ENCODE measurements around the gene MBNL3. TPM values are rescaled to one million over a fixed set of nuclear protein-coding genes. Genes with fewer than 3 reads are reported as not detected.

Gene MBNL3
- total RNA-seq, 1 experiment from 2014 or later = 2.6 TPM

DNA sequence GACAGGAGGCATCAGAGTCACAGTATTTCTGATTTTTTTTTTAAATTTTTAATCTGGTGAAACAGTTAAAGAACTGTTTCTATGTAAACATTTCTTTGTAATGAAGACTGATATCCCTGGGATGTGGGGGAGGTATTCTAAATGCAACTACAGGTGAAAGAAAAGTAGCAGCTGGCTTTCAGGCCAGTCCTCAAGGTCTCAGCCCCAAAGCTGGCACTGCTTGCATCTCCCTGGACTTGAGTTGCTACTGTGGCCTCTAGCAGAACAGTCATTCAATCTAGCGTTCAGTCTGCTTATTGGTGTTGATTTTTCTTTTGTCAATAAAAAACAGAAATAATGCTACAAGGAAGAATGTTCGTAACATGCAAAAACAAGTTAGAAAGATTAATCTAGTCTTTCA, 4.9 kb downstream of the MBNL3 start:
- H3K9me3 Mint-ChIP-seq = no peaks in the 10 kb centered on the region
- peak overlapping the region in 1 of 2 experiments; percentile 45; a peak in 1 of 5 replicates for H3K4me3 Mint-ChIP-seq
- no peak overlapping the region for H2BK5ac ChIP-seq (ENCODE audit: insufficient read length, low read length)
- no peak overlapping the region for H2BK120ac ChIP-seq (ENCODE audit: low read depth, low read length, poor library complexity, severe bottlenecking)
- H4K8ac ChIP-seq (replicated peaks; ENCODE audit: insufficient read length, low read depth, low read length) = no peak overlapping the region
- peaks cover 18% of the 10 kb centered on the region; the same call in 1 of the 2 replicates for H3K4me1 ChIP-seq (ENCODE audit: insufficient read depth, low read length)
- H4K5ac ChIP-seq (ENCODE audit: insufficient read length, low read depth, low read length) = no peak overlapping the region
- H2AK5ac ChIP-seq (ENCODE audit: insufficient read length, low read length) = no peak overlapping the region
- H3K23me2 ChIP-seq (ENCODE audit: insufficient read length, low read depth, low read length, poor library complexity, severe bottlenecking) = peaks cover 8% of the 10 kb centered on the region
- no peak overlapping the region for H2BK15ac ChIP-seq (ENCODE audit: low read depth, low read length)
- H2BK20ac ChIP-seq (ENCODE audit: low read depth, low read length, poor library complexity, severe bottlenecking) = no peak overlapping the region
- H3K23ac ChIP-seq (ENCODE audit: insufficient read length, low read depth, low read length) = no peak overlapping the region
- H3K18ac ChIP-seq (ENCODE audit: insufficient read length, low read depth, low read length) = no peak overlapping the region
- WGBS (ENCODE audit: extremely low coverage, insufficient read length, low lambda C conversion rate) = no CpG with 5 or more reads among the region's 2 CpGs
- peaks cover 3% of the 10 kb centered on the region; the same call in 1 of the 2 replicates for H3K27me3 ChIP-seq (ENCODE audit: insufficient read depth, low read length)
- H3K27ac Mint-ChIP-seq = no peak overlapping the region
- no peaks in the 10 kb centered on the region for H3K9me3 ChIP-seq (ENCODE audit: control insufficient read depth, low read depth, low read length)
- H3K14ac ChIP-seq (ENCODE audit: insufficient read depth, low read length) = no peak overlapping the region
- H3K79me2 ChIP-seq (ENCODE audit: insufficient read depth, low read length) = no peaks in the 10 kb centered on the region
- no peak overlapping the region for H3K27ac ChIP-seq (ENCODE audit: insufficient read length, low read depth, low read length)
- no peak for DNase-seq
- peaks cover 33% of the 10 kb centered on the region for H3K27me3 Mint-ChIP-seq (ENCODE audit: low read depth)
- peaks cover 52 to 57% of the 10 kb centered on the region in 2 experiments for H3K4me1 Mint-ChIP-seq
- no peaks in the 10 kb centered on the region for H3K36me3 Mint-ChIP-seq (ENCODE audit: insufficient read depth in 1 of 3, low read depth in 3 of 3)
- H3K4me2 ChIP-seq (ENCODE audit: insufficient read depth, insufficient read length, low read length) = no peak overlapping the region
- TF ChIP-seq, protein P1, sequence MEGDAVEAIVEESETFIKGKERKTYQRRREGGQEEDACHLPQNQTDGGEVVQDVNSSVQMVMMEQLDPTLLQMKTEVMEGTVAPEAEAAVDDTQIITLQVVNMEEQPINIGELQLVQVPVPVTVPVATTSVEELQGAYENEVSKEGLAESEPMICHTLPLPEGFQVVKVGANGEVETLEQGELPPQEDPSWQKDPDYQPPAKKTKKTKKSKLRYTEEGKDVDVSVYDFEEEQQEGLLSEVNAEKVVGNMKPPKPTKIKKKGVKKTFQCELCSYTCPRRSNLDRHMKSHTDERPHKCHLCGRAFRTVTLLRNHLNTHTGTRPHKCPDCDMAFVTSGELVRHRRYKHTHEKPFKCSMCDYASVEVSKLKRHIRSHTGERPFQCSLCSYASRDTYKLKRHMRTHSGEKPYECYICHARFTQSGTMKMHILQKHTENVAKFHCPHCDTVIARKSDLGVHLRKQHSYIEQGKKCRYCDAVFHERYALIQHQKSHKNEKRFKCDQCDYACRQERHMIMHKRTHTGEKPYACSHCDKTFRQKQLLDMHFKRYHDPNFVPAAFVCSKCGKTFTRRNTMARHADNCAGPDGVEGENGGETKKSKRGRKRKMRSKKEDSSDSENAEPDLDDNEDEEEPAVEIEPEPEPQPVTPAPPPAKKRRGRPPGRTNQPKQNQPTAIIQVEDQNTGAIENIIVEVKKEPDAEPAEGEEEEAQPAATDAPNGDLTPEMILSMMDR (conservative IDR thresholded peaks at IDR 0.05) = no peak
- H4K20me1 ChIP-seq (ENCODE audit: control insufficient read depth, insufficient read depth, insufficient read length) = no peaks in the 10 kb centered on the region
- no peak overlapping the region for H3K56ac ChIP-seq (ENCODE audit: insufficient read length, low read depth, low read length)
- no peak overlapping the region for H3K9ac ChIP-seq (ENCODE audit: extremely low read depth, insufficient read length, low read length)
- H4K91ac ChIP-seq (ENCODE audit: insufficient read length, low read depth, low read length) = no peak overlapping the region
- H3K79me1 ChIP-seq (ENCODE audit: insufficient read depth, low read depth, low read length, poor library complexity, severe bottlenecking) = no peaks in the 10 kb centered on the region
- no peak overlapping the region for H3K4ac ChIP-seq (ENCODE audit: low read depth, low read length)
- H3T11ph ChIP-seq (ENCODE audit: low read length) = no peak overlapping the region
- H2BK12ac ChIP-seq (ENCODE audit: insufficient read length, low read depth, low read length) = no peak overlapping the region
- no peak overlapping the region for H2AFZ ChIP-seq (ENCODE audit: low read length)
